GM23338 (cell line): Measurements from ENCODE around the gene SLC15A1. TPM values are rescaled to one million over a fixed set of nuclear protein-coding genes. Genes with fewer than 3 reads are reported as not detected.
A peak's percentile ranks its signal among the peaks of the same experiment; 100 is the strongest.

Experiments used
- ATAC-seq: fragments of 200-7000 bp; cut with Tn5 transposase; 3 replicates; pipeline ENCODE4 v1.9.1; 2020
- DNase-seq: peaks from one replicate; pipeline ENCODE4 v3.0.0-alpha.2; 2015; ENCODE audit warnings: low spot score
- H2AFZ ChIP-seq: fragments of 200-600 bp; sonication (generic); 2 replicates; pipeline ENCODE4 v1.8.0; 2016; ENCODE audit warnings: antibody characterized with exemption, mild to moderate bottlenecking, moderate library complexity
- H3F3A ChIP-seq: fragments of 200-600 bp; sonication (generic); replicated peaks from 2 replicates; pipeline ENCODE4 v1.8.0; 2017; ENCODE audit warnings: antibody characterized with exemption, mixed run types, low read depth
- H3K27ac ChIP-seq: fragments of 200-600 bp; sonication (generic); 2 replicates; pipeline ENCODE4 v1.6.1; 2016; ENCODE audit warnings: low read depth
- H3K27me3 ChIP-seq: fragments of 200-600 bp; sonication (generic); 2 replicates; pipeline ENCODE4 v1.8.0; 2016; ENCODE audit warnings: mild to moderate bottlenecking, mixed run types, moderate library complexity; ENCODE audit not compliant: insufficient read depth
- H3K36me3 ChIP-seq: fragments of 200-600 bp; sonication (generic); 2 replicates; pipeline ENCODE4 v1.8.0; 2016; ENCODE audit warnings: mild to moderate bottlenecking; ENCODE audit not compliant: insufficient read depth
- H3K4me1 ChIP-seq: fragments of 200-600 bp; sonication (generic); 2 replicates; pipeline ENCODE4 v1.8.0; 2016; ENCODE audit warnings: mild to moderate bottlenecking, moderate library complexity; ENCODE audit not compliant: insufficient read depth
- H3K4me2 ChIP-seq: fragments of 200-600 bp; sonication (generic); 2 replicates; pipeline ENCODE4 v1.7.1; 2017; ENCODE audit warnings: mixed run types
- H3K4me3 ChIP-seq: fragments of 200-600 bp; sonication (generic); 2 replicates; pipeline ENCODE4 v1.6.1; 2016; ENCODE audit warnings: mixed run types
- H3K79me2 ChIP-seq: fragments of 200-600 bp; sonication (generic); replicated peaks from 2 replicates; pipeline ENCODE4 v1.8.0; 2017; ENCODE audit warnings: mild to moderate bottlenecking; ENCODE audit not compliant: insufficient read depth
- H3K9me2 ChIP-seq: fragments of 200-600 bp; sonication (generic); 2 replicates; pipeline ENCODE4 v1.8.0; 2017; ENCODE audit not compliant: insufficient read depth
- H4K20me1 ChIP-seq: fragments of 200-600 bp; sonication (generic); replicated peaks from 2 replicates; pipeline ENCODE4 v1.8.0; 2017; ENCODE audit warnings: mild to moderate bottlenecking; ENCODE audit not compliant: insufficient read depth
- H3K27ac Mint-ChIP-seq: 2 replicates; pipeline ENCODE4 v1.8.0; 2020; ENCODE audit warnings: inconsistent platforms, mild to moderate bottlenecking, moderate library complexity, mixed read lengths
- H3K27me3 Mint-ChIP-seq: 3 replicates; pipeline ENCODE4 v1.8.0; 2022; ENCODE audit warnings: low read depth, mild to moderate bottlenecking, moderate library complexity, mixed read lengths, inconsistent platforms; ENCODE audit not compliant: insufficient read depth, poor library complexity
- H3K36me3 Mint-ChIP-seq: 3 replicates; pipeline ENCODE4 v1.8.0; 2021; ENCODE audit warnings: low read depth, mild to moderate bottlenecking, inconsistent platforms, moderate library complexity, mixed read lengths
- H3K4me1 Mint-ChIP-seq: 3 replicates; pipeline ENCODE4 v1.8.0; 2020; ENCODE audit warnings: mild to moderate bottlenecking, inconsistent platforms, mixed read lengths
- H3K4me3 Mint-ChIP-seq: 3 replicates; pipeline ENCODE4 v1.8.0; 2021; ENCODE audit warnings: moderate library complexity, mild to moderate bottlenecking, inconsistent platforms, mixed read lengths
- H3K9me3 Mint-ChIP-seq: 3 replicates; pipeline ENCODE4 v1.8.0; 2020; ENCODE audit warnings: moderate library complexity, mild to moderate bottlenecking, inconsistent platforms, mixed read lengths
- CREB1 ChIP-seq: fragments of 250-450 bp; sonication (Bioruptor Pico); IDR thresholded peaks from 2 replicates; pipeline ENCODE4 v1.5.0; 2020; ENCODE audit warnings: low read depth, mild to moderate bottlenecking, moderate library complexity
- NANOG ChIP-seq: IDR thresholded peaks from 2 replicates; pipeline ENCODE4 v1.6.1; 2016; ENCODE audit warnings: antibody characterized with exemption, borderline replicate concordance
- ZNF114 ChIP-seq: fragments of 250-450 bp; sonication (Bioruptor Pico); IDR thresholded peaks from 2 replicates; pipeline ENCODE4 v1.5.0; 2020; ENCODE audit warnings: mild to moderate bottlenecking, moderate library complexity
- ZNF331 ChIP-seq: fragments of 250-450 bp; sonication (Bioruptor Pico); IDR thresholded peaks from 2 replicates; pipeline ENCODE4 v1.5.0; 2020; ENCODE audit warnings: low read depth, mild to moderate bottlenecking, moderate library complexity
- polyA plus RNA-seq: library from polyadenylated mRNA; unstranded; fragments of >200 nt; fragmentation: Nextera tagmentation; extraction: Ambion mirVana; gene quantifications from 2 replicates; pipeline ENCODE4 v1.2.1, GENCODE V29; 2016
- total RNA-seq: library from RNA; depleted of rRNA; stranded (reverse); fragments of >200 nt; shearing (Covaris generic); gene quantifications from 2 replicates; pipeline ENCODE4 v1.2.3, GENCODE V29; 2014
- TF ChIP-seq, protein P1 (sequence below): fragments of 250-450 bp; sonication (Bioruptor Pico); IDR thresholded peaks from 2 replicates; pipeline ENCODE4 v1.5.0; 2020; ENCODE audit warnings: mild to moderate bottlenecking, moderate library complexity

The SLC15A1 gene
- total and polyA plus RNA-seq, 2 experiments from 2014 or later: 1.6 to 3.0 TPM

DNA sequence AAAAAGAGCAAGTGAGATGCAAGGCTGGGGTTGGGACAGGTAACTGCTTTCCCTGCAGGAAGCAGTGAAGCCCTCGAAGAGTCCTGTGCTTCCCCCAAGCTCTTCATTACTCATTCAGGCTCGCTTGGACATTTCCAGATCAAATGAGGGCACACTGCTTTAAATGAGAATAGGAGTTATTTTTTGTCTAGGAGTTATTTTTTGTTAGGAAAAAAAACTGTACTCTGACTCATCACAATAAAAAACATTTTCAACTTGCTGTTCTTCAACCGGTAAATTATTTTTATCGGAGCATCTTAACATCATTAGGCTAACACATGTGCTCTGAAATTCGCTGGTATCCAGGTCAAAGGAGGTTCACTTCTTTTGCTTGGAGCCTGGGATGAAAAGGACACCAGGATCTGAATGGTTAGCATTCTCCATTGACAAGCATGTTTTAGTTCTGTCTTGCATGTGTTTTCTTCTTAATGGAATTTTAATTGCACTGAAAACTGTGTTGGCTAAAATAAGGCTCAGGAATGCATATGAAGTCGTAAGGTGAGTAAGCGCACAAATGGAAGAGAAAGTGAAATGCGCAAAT is 94.9 kb downstream of the SLC15A1 start:
- DNase-seq: no peak
- no peaks in the 10 kb centered on the region for H4K20me1 ChIP-seq
- H3K36me3 ChIP-seq: peaks cover 3% of the 10 kb centered on the region; the same call in 1 of the 2 replicates
- peaks cover 8% of the 10 kb centered on the region for H3K27me3 Mint-ChIP-seq
- H3K27ac Mint-ChIP-seq: no peak overlapping the region
- no peaks in the 10 kb centered on the region for H3K27me3 ChIP-seq
- no peak overlapping the region for H3K4me2 ChIP-seq
- H3F3A ChIP-seq: no peaks in the 10 kb centered on the region
- H3K4me1 ChIP-seq: no peaks in the 10 kb centered on the region
- no peak overlapping the region for H3K4me3 Mint-ChIP-seq
- H3K9me2 ChIP-seq: no peaks in the 10 kb centered on the region
- no peak overlapping the region for H3K27ac ChIP-seq
- no peak overlapping the region for H3K4me3 ChIP-seq
- H3K9me3 Mint-ChIP-seq: peaks cover 24% of the 10 kb centered on the region
- H3K79me2 ChIP-seq: no peaks in the 10 kb centered on the region
- TF ChIP-seq, protein P1, sequence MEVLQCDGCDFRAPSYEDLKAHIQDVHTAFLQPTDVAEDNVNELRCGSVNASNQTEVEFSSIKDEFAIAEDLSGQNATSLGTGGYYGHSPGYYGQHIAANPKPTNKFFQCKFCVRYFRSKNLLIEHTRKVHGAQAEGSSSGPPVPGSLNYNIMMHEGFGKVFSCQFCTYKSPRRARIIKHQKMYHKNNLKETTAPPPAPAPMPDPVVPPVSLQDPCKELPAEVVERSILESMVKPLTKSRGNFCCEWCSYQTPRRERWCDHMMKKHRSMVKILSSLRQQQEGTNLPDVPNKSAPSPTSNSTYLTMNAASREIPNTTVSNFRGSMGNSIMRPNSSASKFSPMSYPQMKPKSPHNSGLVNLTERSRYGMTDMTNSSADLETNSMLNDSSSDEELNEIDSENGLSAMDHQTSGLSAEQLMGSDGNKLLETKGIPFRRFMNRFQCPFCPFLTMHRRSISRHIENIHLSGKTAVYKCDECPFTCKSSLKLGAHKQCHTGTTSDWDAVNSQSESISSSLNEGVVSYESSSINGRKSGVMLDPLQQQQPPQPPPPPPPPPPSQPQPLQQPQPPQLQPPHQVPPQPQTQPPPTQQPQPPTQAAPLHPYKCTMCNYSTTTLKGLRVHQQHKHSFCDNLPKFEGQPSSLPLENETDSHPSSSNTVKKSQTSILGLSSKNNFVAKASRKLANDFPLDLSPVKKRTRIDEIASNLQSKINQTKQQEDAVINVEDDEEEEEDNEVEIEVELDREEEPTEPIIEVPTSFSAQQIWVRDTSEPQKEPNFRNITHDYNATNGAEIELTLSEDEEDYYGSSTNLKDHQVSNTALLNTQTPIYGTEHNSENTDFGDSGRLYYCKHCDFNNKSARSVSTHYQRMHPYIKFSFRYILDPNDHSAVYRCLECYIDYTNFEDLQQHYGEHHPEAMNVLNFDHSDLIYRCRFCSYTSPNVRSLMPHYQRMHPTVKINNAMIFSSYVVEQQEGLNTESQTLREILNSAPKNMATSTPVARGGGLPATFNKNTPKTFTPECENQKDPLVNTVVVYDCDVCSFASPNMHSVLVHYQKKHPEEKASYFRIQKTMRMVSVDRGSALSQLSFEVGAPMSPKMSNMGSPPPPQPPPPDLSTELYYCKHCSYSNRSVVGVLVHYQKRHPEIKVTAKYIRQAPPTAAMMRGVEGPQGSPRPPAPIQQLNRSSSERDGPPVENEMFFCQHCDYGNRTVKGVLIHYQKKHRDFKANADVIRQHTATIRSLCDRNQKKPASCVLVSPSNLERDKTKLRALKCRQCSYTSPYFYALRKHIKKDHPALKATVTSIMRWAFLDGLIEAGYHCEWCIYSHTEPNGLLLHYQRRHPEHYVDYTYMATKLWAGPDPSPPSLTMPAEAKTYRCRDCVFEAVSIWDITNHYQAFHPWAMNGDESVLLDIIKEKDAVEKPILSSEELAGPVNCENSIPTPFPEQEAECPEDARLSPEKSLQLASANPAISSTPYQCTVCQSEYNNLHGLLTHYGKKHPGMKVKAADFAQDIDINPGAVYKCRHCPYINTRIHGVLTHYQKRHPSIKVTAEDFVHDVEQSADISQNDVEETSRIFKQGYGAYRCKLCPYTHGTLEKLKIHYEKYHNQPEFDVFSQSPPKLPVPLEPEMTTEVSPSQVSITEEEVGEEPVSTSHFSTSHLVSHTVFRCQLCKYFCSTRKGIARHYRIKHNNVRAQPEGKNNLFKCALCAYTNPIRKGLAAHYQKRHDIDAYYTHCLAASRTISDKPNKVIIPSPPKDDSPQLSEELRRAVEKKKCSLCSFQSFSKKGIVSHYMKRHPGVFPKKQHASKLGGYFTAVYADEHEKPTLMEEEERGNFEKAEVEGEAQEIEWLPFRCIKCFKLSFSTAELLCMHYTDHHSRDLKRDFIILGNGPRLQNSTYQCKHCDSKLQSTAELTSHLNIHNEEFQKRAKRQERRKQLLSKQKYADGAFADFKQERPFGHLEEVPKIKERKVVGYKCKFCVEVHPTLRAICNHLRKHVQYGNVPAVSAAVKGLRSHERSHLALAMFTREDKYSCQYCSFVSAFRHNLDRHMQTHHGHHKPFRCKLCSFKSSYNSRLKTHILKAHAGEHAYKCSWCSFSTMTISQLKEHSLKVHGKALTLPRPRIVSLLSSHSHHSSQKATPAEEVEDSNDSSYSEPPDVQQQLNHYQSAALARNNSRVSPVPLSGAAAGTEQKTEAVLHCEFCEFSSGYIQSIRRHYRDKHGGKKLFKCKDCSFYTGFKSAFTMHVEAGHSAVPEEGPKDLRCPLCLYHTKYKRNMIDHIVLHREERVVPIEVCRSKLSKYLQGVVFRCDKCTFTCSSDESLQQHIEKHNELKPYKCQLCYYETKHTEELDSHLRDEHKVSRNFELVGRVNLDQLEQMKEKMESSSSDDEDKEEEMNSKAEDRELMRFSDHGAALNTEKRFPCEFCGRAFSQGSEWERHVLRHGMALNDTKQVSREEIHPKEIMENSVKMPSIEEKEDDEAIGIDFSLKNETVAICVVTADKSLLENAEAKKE: no peak
- no peak overlapping the region for H2AFZ ChIP-seq
- peaks cover 2% of the 10 kb centered on the region for H3K4me1 Mint-ChIP-seq
- no peak for ATAC-seq
- H3K36me3 Mint-ChIP-seq: peaks cover 21% of the 10 kb centered on the region

DNA sequence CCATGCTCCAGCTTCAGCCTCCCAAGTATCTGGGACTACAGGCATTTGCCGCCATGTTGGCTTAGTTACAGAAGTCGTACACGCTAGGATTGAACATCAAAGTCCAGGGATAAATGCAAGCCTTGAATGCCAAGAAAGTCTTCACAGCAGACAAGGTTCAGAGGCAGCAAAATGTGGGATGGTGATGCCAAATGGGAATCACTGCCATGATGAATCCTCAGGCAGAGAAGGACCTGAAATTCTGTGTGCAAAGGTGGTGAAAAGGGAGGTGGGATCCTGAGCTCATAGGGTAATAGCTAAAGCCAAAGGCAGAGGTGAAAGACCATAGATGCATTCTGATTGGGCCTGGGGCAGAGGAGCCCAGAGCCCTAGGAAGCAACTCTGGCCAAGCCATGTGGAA is 96.2 kb downstream of the SLC15A1 start:
- Histone ChIP-seq H3K27me3 (no peaks in the 10 kb centered on the region), H3K4me1 (no peaks in the 10 kb centered on the region), H3K36me3 (peaks cover 3% of the 10 kb centered on the region; the same call in 1 of the 2 replicates), H3K9me2 (no peaks in the 10 kb centered on the region), H3K4me2 (no peak overlapping the region), H3K79me2 (no peaks in the 10 kb centered on the region), H3F3A (no peaks in the 10 kb centered on the region), H3K4me3 (no peak overlapping the region), H3K27ac (no peak overlapping the region), H2AFZ (peak overlapping the region; percentile 28; the same call in 1 of the 2 replicates), H4K20me1 (no peaks in the 10 kb centered on the region)
- Mint-ChIP-seq H3K9me3 (peaks cover 24% of the 10 kb centered on the region), H3K36me3 (peaks cover 21% of the 10 kb centered on the region), H3K27ac (no peak overlapping the region), H3K4me3 (no peak overlapping the region), H3K4me1 (peaks cover 2% of the 10 kb centered on the region), H3K27me3 (peaks cover 6% of the 10 kb centered on the region)
- DNase-seq (no peak), ATAC-seq (no peak)
- TF ChIP-seq ZNF114 (CRISPR knock-in tag): no peak
- no peak for TF ChIP-seq CREB1 (CRISPR knock-in tag)
- no peak for TF ChIP-seq NANOG
- TF ChIP-seq, protein P1: no peak
- no peak for TF ChIP-seq ZNF331
